ENCODE data around the gene BLNK. TPM values are rescaled to one million over a fixed set of nuclear protein-coding genes. Genes with fewer than 3 reads are reported as not detected.

The BLNK gene
- total RNA-seq, 1 experiment from 2014 or later, result 7.5 TPM

GRCh38 chr10:96152437-96152836, 118.9 kb downstream of the BLNK start:
- no peak for TF ChIP-seq CTCF (IDR thresholded peaks at IDR 0.05; ENCODE audit: unreplicated experiment)
- no peaks in the 10 kb centered on the region for H3K27me3 Mint-ChIP-seq (ENCODE audit: unreplicated experiment)
- CTCF ChIA-PET, result no interaction called here
- no peak overlapping the region for H3K27ac Mint-ChIP-seq (ENCODE audit: unreplicated experiment)
- H3K4me3 Mint-ChIP-seq (ENCODE audit: low read depth, unreplicated experiment), result no peak overlapping the region
- peaks cover 8% of the 10 kb centered on the region for H3K36me3 Mint-ChIP-seq (ENCODE audit: insufficient read depth, unreplicated experiment)
- BruUV-seq (replicated peaks), result no TSS peak
- no peak for DNase-seq
- no peaks in the 10 kb centered on the region for H3K4me1 Mint-ChIP-seq (ENCODE audit: low read depth, unreplicated experiment)
- H3K9me3 Mint-ChIP-seq (ENCODE audit: low read depth, unreplicated experiment), result no peaks in the 10 kb centered on the region
- intact Hi-C loops (cut with micrococcal nuclease; ENCODE audit: unreplicated experiment), result no loop called here

Other genes with a start within 250 kb of the BLNK start
- gene CCNJ, start 228.0 kb downstream of the BLNK start, total RNA-seq (2022), result 5.6 and 5.9 TPM in 2 replicates
- 16.0 and 18.5 TPM in 2 replicates for gene ZNF518A, start 141.3 kb downstream of the BLNK start, total RNA-seq (2022)
- not detected in 2 replicates for gene DNTT, start 32.9 kb upstream of the BLNK start, total RNA-seq (2022)
- not detected in 2 replicates for gene OPALIN, start 87.4 kb upstream of the BLNK start, total RNA-seq (2022)
- 0.44 and 0.66 TPM in 2 replicates for gene TLL2, start 242.4 kb upstream of the BLNK start, total RNA-seq (2022)

Measured in Calu3 (cell line).